Measurements from ENCODE around the gene EXOSC1.

EXOSC1 gene

DNA sequence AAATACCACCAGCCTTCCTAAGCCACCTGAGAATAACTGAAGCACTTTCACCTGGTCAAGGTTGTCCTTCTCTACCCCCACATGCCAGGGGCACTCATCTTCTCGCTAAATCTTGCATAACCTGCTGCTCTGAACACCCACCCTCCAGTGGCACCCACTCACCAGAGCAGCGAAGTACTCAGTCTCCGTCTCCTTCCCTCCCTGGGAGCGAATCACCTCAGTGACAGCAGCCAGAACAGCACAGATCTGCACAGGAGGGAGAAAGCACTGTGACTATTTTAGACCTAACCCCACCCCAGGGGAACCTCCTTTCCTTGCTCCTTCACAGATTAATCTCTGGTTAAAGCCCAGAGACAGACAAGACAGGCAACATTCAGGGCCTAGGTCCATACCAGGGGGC is 49.8 kb downstream of the EXOSC1 start:
- no peak for TF ChIP-seq JUND (IDR thresholded peaks at IDR 0.05; ENCODE audit: low read depth)
- in situ Hi-C loops (cut with HindIII; ENCODE audit: low pct_unique_long_range_greater_than_20kb, low sequenced_read_pairs), result no loop called here
- DNase-seq (ENCODE audit: low read depth in 1 of 2, low spot score in 1 of 2), result no peak

DNA sequence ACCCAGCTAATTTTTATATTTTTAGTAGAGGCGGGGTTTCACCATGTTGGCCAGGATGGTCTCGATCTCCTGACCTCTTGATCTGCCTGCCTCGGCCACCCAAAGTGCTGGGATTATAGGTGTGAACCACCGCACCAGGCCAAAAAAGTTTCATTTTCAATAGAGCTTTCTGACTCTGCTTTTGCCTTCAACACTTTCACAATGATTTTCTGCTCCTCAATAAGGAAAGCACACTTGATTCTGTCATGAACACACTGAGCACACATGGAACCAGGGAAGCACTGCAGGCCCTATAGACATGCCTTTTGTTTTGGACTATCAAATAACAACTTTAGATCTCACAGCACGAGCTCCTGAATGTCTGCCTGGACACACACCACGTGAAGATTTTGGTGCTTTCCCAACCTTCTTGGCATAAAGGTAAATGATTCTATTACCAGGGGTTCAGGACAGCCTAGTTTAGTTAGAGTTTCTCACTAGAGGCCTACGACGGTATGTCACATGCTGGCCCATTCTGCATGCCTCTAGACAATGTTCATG is 52.7 kb downstream of the EXOSC1 start:
- in situ Hi-C loops (cut with HindIII; ENCODE audit: low pct_unique_long_range_greater_than_20kb, low sequenced_read_pairs), result no loop called here
- no peak for TF ChIP-seq JUND (IDR thresholded peaks at IDR 0.05; ENCODE audit: low read depth)
- DNase-seq (ENCODE audit: low read depth in 1 of 2, low spot score in 1 of 2), result no peak

DNA sequence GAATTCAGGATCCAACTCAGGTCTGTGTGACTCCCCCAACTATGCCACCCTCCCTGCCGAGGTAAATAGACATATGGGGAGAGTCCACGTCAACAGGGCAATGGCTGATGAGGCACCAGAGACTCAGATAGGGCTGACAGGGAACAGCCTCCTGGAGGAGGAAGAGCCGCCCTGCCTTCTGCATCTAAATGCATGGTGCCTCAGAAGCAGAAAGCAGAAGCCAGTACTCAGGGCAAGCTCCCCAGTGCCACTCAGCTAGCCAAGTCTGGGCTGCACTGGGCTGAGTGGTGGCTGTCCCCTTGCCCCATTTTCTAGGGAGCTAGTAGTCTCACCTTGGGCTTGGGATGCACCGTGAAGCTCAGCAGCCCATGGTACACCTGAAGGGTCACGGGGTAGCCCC is 55.7 kb downstream of the EXOSC1 start:
- in situ Hi-C loops (cut with HindIII; ENCODE audit: low pct_unique_long_range_greater_than_20kb, low sequenced_read_pairs), result no loop called here
- TF ChIP-seq JUND (IDR thresholded peaks at IDR 0.05; ENCODE audit: low read depth), result no peak
- DNase-seq (ENCODE audit: low read depth in 1 of 2, low spot score in 1 of 2), result no peak

DNA sequence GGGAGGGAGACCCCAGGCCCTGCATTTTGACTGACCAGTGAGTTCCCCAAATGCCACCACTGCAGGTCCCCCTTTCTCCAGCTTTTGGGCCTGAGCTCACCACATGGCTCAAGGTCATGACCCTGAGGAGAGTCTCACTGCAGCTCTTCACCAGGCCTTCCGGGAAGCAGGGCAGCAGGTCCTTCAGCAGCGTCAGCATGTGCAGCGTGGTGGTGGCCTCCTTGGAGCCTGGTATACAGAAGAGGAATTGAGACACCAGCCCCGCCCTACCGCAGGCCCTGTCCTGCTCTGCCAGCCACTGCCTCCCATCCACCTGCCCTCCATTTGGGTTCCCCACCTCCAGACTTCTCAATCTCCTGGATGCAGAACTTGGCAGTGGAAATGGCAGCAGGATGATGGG is 57.7 kb downstream of the EXOSC1 start:
- no peak for TF ChIP-seq JUND (IDR thresholded peaks at IDR 0.05; ENCODE audit: low read depth)
- in situ Hi-C loops (cut with HindIII; ENCODE audit: low pct_unique_long_range_greater_than_20kb, low sequenced_read_pairs), result no loop called here
- no peak for DNase-seq (ENCODE audit: low read depth in 1 of 2, low spot score in 1 of 2)

All from T47D (cell line).